HG03432 (cell line): ENCODE measurements around the gene PARVG.

Experiments
- ATAC-seq: cut with Tn5 transposase; IDR thresholded peaks from one replicate; pipeline ENCODE4 v1.9.1; 2021; ENCODE audit warnings: mild to moderate bottlenecking, moderate library complexity; ENCODE audit not compliant: unreplicated experiment

Gene PARVG, protein sequence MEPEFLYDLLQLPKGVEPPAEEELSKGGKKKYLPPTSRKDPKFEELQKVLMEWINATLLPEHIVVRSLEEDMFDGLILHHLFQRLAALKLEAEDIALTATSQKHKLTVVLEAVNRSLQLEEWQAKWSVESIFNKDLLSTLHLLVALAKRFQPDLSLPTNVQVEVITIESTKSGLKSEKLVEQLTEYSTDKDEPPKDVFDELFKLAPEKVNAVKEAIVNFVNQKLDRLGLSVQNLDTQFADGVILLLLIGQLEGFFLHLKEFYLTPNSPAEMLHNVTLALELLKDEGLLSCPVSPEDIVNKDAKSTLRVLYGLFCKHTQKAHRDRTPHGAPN

GRCh38 chr22:44180706-44181032 is at the start of gene PARVG:
Gene PARVG, plus strand, starts transcription at chr22:44180925. Its CDS starts 2,405 bp downstream, at chr22:44183330.
- peak; percentile 48 for ATAC-seq

DNA sequence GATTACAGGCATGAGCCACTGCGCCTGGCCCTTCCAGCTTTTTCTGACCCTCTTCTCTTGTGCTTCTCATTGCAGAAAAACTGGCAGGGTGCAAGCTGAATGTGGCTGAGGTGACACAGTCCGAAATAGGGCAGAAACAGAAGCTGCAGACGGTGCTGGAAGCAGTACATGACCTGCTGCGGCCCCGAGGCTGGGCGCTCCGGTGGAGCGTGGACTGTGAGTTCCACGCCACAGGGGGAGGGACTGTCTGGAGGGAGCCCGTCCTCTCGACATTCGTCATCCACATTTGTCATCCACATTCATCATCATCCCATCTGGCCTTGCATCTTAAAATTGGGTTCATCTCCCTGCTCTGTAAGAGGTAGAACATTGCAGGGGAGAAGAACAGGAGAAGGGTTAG is 49.3 kb upstream of the PARVG start:
- no peak for ATAC-seq

DNA sequence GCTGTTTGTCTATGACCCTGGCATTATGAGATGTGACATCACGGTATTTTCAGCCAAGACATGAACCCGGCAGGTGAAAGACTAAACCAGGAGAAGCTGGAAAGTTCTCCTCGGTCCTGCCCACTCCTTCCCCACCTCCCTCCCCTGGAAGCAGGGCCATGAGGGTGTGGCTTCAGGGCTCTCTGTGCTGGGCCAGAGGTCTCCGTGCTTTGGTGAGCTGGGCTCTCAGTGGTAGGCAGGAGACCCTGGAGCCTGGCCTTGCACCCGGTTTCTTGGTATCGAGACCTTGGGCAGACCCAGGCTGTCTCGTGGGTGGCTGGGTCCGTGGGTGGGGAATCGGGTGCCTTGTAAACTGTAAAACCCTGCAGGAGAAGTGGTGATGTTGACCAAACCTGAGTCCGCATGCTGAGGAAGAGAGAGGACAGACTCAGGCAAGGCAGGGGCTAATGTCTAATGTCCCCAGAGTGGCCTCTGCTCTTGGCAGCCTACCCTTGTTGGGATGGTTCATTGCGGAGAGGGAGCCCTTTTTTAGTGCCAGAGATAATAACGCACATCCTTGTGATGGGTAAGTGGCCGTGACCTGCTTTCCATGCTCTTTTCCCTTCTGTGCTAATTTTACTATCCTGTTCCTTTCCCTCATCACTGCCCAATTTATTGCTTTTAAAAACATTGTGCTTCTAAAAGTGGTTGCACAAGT is 48.6 kb upstream of the PARVG start:
- ATAC-seq: no peak

DNA sequence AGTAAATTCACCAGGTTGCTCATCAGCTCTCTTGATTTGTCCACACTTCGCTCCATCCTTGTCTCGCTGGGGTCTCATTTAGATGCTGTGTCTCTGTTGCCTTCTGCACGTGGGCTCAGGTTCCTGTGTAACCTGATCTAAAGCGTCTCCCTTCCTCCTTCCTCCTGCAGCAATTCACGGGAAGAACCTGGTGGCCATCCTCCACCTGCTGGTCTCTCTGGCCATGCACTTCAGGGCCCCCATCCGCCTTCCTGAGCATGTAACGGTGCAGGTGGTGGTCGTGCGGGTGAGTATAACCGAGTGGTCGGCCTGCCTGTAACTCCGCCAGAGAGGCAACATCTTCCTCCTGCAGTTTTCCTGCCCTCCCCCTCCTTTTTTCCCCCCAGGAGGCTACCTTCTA is 48.0 kb upstream of the PARVG start:
- ATAC-seq: no peak

DNA sequence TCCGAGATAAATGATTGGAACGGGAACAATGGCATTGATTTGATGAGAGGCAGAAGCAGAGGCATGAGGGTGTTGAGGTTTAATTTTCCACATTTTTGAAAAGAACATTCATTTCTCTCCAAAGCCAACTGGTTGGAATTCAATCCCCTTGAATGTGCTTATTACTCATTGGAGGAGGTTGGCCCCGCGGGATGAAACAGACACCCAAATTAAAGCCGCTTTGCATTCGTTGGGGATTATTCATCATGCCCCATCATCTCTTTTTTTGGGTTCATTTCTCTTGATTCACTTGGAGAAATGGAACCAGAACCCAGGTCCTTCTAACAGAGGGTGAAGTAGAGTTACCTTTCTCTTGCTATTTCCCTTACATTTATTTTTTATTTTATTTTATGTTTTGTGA is 47.6 kb upstream of the PARVG start:
- no peak for ATAC-seq

DNA sequence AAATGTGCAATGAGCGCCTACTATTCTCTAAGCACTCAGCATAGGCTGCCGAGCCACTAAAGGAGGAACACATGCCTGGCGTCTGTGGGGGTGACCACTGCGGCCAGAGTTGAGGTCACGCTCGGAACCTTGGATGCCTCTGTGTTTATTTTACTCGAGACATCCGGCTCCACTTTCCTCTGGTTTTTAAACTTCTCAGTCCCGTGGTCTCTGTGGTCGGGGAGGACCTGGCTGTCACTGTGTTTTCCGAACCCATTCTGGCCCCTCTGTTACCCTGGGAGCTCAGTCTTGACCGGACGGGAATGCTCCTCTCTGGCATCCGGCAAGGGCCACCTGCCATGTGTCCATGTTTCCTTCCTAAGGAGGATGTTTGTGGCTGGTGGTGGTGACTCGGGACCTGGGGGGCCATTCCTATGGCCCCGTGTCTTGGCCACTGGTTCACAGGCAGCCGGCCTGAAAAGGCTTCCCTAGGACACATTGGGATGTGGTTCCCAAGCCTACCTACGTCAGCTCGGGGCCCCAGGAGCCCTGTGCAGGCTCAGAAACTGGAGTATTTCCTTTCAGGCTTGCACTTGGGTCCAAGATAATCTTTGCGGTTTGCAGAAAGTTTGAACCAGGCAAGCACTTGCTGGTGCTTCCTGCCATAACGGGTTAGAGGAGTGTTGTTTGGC is 46.7 kb upstream of the PARVG start:
- ATAC-seq: no peak

GRCh38 chr22:44136112-44136511 is 44.6 kb upstream of the PARVG start:
- no peak for ATAC-seq

DNA sequence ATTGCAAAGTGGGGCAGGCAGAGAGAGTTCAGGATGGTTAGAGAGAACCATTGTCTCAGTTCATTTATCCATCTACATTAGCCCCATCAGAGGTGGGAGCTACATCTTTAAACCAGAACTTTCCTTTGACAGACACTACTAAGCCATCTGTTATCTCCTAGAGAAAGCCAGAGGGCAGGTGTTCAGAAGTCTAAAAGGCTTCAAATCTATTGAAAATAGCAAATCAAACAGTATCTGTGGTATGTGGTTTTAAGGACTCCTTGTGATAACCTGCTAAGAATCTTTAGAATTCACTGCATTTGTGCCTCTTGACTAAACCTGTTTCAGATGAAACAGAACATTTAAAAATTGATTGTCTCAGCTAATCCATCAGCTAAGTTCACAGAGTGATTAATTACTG is 43.9 kb upstream of the PARVG start:
- ATAC-seq: no peak

GRCh38 chr22:44137415-44137814 is 43.3 kb upstream of the PARVG start:
- ATAC-seq: no peak

DNA sequence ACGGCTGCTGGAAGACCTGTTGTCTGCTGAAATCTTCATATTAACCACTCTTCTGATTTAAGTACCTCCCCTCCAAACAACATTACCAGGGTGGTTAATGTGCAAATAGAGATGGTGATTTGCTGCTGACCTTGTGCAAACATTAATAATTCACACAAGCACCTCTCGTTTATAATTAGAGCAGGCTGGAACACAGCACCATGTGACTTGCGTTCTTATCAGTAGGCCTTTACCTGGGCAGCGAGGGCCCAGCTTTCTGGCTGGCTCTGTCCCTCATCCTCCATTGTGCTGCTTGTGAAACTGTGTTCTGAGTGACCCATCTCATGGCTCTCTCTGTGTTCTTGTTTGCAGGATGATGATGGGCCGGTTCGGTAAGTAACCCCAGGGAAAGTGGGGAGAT is 41.0 kb upstream of the PARVG start:
- ATAC-seq: no peak

GRCh38 chr22:44142421-44143104 is 38.2 kb upstream of the PARVG start:
- no peak for ATAC-seq

- ATAC-seq: no peak
These were observed 37.6 kb upstream of the PARVG start for GRCh38 chr22:44143105-44143474.

DNA sequence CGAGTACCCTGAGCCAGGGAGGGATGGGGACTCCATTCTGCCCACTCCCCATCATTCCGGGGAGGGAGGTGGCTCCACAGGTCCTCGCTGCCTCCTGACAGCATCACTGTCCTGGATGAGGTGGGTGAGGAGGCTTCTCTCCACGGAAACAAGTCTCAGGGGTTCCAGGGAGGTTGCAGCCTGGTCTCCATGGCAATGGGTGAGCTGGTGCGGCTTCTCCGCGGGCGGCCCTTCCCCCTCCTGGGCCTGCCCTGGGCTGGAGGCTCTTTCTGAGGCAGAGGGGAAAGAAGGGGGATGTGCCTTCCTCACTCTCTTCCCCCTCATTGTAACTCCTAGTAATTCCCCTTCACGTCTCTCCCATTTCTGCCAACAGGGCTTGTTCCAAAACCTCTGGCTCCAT is 37.1 kb upstream of the PARVG start:
- ATAC-seq: no peak

- ATAC-seq: no peak
These were observed 36.6 kb upstream of the PARVG start for GRCh38 chr22:44144046-44144569.

DNA sequence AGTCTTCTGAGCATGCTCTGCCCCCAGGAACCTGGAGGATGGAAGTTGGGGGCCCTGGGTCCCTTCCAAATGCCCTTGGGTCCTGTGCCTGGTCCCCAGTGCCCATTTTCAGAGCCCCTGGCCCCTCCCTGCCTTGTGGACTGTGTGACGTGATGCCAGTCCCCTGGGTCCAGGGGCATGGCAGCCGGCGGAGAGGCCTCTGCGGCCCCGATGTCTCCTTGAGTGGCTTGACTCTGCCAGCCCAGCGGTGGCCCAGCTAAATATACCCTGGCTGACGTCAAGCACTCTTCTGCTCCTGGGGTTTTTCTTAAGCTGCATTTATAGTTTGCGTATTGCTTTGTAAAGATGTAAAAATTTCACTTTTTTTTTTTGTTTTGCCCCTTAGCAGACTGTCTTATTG is 35.2 kb upstream of the PARVG start:
- no peak for ATAC-seq

GRCh38 chr22:44146088-44146861 is 34.5 kb upstream of the PARVG start:
- ATAC-seq: no peak

GRCh38 chr22:44147008-44147645 is 33.6 kb upstream of the PARVG start:
- ATAC-seq: no peak

GRCh38 chr22:44147821-44148574 is 32.7 kb upstream of the PARVG start:
- ATAC-seq: no peak

DNA sequence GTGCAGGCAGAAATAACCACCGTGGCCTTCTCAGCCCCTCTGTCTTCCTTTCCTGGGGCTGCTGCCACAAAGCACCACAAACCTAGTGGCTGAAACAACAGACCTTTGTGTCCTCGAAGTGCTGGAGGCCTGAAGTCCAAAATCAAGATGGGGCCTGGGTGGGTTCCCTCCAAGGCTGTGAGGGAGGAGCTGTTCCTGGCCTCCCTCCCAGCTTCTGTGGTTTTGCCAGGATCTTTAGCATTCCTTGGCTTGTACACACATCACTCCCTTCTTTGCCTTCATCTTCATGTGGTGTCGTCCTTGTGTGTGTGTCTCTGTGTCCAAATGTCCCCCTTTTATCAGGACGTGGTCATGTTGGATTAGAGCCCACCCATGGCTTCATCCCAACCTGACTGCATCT is 29.0 kb upstream of the PARVG start:
- ATAC-seq: no peak
